K562 (cell line): ENCODE results near the gene OTOP1. TPM values are rescaled to one million over a fixed set of nuclear protein-coding genes. Genes with fewer than 3 reads are reported as not detected.

Experiments
- ATAC-seq: fragments of 200-7000 bp; cut with Tn5 transposase; 3 replicates; pipeline ENCODE4 v1.9.1; 2020; ENCODE audit warnings: moderate library complexity
- BruUV-seq: library from RNA; stranded (reverse); fragments of 400-500 nt; replicated peaks from 2 replicates; lab custom pipeline; 2021; lab: Mats Ljungman, UMichigan
- CTCF ChIA-PET: fragments of 300-600 bp; formaldehyde crosslinking; extraction: SDS; loops from one replicate; lab custom pipeline; 2021; ENCODE audit warnings: low intra/inter-chr PET ratio; lab: Yijun Ruan, JAX
- POLR2A ChIA-PET: fragments of 300-600, 350-650 bp; sonication (Branson Sonifier 250); formaldehyde crosslinking; extraction: SDS; loops from one replicate; lab custom pipeline; 2021; ENCODE audit warnings: antibody characterized with exemption, inconsistent platforms; lab: Yijun Ruan, JAX
- DNase-seq, 4 experiments: peaks; one replicate each; pipeline versions ENCODE4 v3.0.0 to v3.0.0-alpha.2; 2011 to 2018; ENCODE audit warnings: low spot score in 3 of 4, mixed read lengths in 3 of 4; ENCODE audit errors: extremely low read depth in 1 of 4
- FAIRE-seq: peaks from 2 replicates; lab custom pipeline; 2011; peaks lifted over from hg19 to GRCh38; lab: Jason Lieb, UNC
- H2AFZ ChIP-seq: 2 replicates; pipeline ENCODE4 v1.6.0; 2011; ENCODE audit warnings: low read depth, low read length, control low read depth, inconsistent platforms
- H3K27ac ChIP-seq: fragments of 200-600 bp; 3 replicates; pipeline ENCODE4 v1.8.0; 2011; ENCODE audit warnings: low read depth, mild to moderate bottlenecking, control low read depth, inconsistent platforms, low read length, moderate library complexity, mixed read lengths; ENCODE audit errors: extremely low read depth
- H3K27me3 ChIP-seq, 2 experiments: fragments of 300-600 bp in 1 of 2; 2 replicates in 1 of 2; 3 replicates in 1 of 2; pipeline versions ENCODE4 v1.6.0 to v1.8.0; 2011; ENCODE audit warnings: inconsistent platforms in 2 of 2, low read length in 2 of 2, mild to moderate bottlenecking in 1 of 2, mixed read lengths in 1 of 2, moderate library complexity in 1 of 2; ENCODE audit not compliant: control insufficient read depth in 2 of 2, insufficient read depth in 2 of 2
- H3K36me3 ChIP-seq: fragments of 300-600 bp; 3 replicates; pipeline ENCODE4 v1.8.0; 2011; ENCODE audit warnings: mild to moderate bottlenecking, low read length, inconsistent platforms; ENCODE audit not compliant: control insufficient read depth, insufficient read depth
- H3K4me1 ChIP-seq, 2 experiments: fragments of 200-600 bp in 1 of 2; replicated peaks in 1 of 2; 2 replicates in 1 of 2; 3 replicates in 1 of 2; pipeline versions ENCODE4 v1.5.1 to v1.8.0; 2011; ENCODE audit warnings: inconsistent platforms in 2 of 2, low read length in 2 of 2, mild to moderate bottlenecking in 1 of 2, mixed read lengths in 1 of 2, moderate library complexity in 1 of 2; ENCODE audit not compliant: control insufficient read depth in 2 of 2, insufficient read depth in 2 of 2
- H3K4me2 ChIP-seq: 2 replicates; pipeline ENCODE4 v1.6.1; 2011; ENCODE audit warnings: low read length, control low read depth, inconsistent platforms, mixed read lengths; ENCODE audit not compliant: insufficient read depth
- H3K4me3 ChIP-seq: fragments of 200-600 bp; sonication (generic), shearing (Covaris generic); 2 replicates; pipeline ENCODE4 v1.5.1; 2016; ENCODE audit warnings: control low read depth, inconsistent platforms
- H3K79me2 ChIP-seq: fragments of 200-600 bp; 3 replicates; pipeline ENCODE4 v1.8.0; 2011; ENCODE audit warnings: low read length, inconsistent platforms; ENCODE audit not compliant: control insufficient read depth, insufficient read depth
- H3K9ac ChIP-seq, 2 experiments: 2 replicates each; pipeline versions ENCODE4 v1.6.0 to v1.6.1; 2011; ENCODE audit warnings: low read depth in 2 of 2, low read length in 2 of 2, control low read depth in 1 of 2, inconsistent platforms in 1 of 2, mild to moderate bottlenecking in 1 of 2, mixed read lengths in 1 of 2; ENCODE audit not compliant: insufficient read depth in 1 of 2
- H3K9me1 ChIP-seq: one replicate; pipeline ENCODE4 v1.6.0; 2011; ENCODE audit warnings: inconsistent platforms, mild to moderate bottlenecking, low read length, moderate library complexity; ENCODE audit not compliant: control insufficient read depth, insufficient read depth
- H3K9me3 ChIP-seq: replicated peaks from 2 replicates; pipeline ENCODE4 v1.5.1; 2011; ENCODE audit warnings: low read depth, low read length, inconsistent platforms; ENCODE audit not compliant: control insufficient read depth, insufficient read depth
- H4K20me1 ChIP-seq: replicated peaks from 2 replicates; pipeline ENCODE4 v1.6.1; 2011; ENCODE audit warnings: low read length, inconsistent platforms, mixed read lengths; ENCODE audit not compliant: control insufficient read depth, insufficient read depth
- AFF1 ChIP-seq, 2 experiments: fragments of 450-650 bp; IDR thresholded peaks; 2 replicates each; pipeline ENCODE4 v1.6.1; 2018; ENCODE audit warnings: mild to moderate bottlenecking in 2 of 2, low read depth in 1 of 2; ENCODE audit not compliant: partially characterized antibody in 2 of 2
- BDP1 ChIP-seq: IDR thresholded peaks from 3 replicates; pipeline ENCODE4 v1.6.1; 2011; ENCODE audit not compliant: insufficient read length, insufficient read depth
- FOXJ2 ChIP-seq: fragments of 200-800 bp; sonication (Bioruptor generic); IDR thresholded peaks from 2 replicates; pipeline ENCODE4 v1.6.1; 2016; ENCODE audit warnings: missing genetic modification characterization, missing compliant biosample characterization
- HMGN3 ChIP-seq: IDR thresholded peaks from 2 replicates; pipeline ENCODE4 v1.6.1; 2011; ENCODE audit warnings: borderline replicate concordance, low read depth, mild to moderate bottlenecking, mixed read lengths, low read length; ENCODE audit not compliant: insufficient read length; ENCODE audit errors: extremely low read depth
- KDM4B ChIP-seq, 2 experiments: fragments of 450-650 bp in 1 of 2; sonication (generic) in 1 of 2; IDR thresholded peaks; 2 replicates each; pipeline ENCODE4 v1.6.1; 2016 to 2017; ENCODE audit warnings: borderline replicate concordance in 2 of 2, antibody characterized with exemption in 1 of 2, low read depth in 1 of 2, mild to moderate bottlenecking in 1 of 2
- NR2C2 ChIP-seq, 2 experiments: fragments of 200-800 bp in 1 of 2; sonication (Bioruptor generic) in 1 of 2; sonication (generic) in 1 of 2; formaldehyde crosslinking in 1 of 2; IDR thresholded peaks; 2 replicates each; pipeline versions ENCODE4 v1.6.1 to v1.8.0; 2016 to 2022; ENCODE audit warnings: mild to moderate bottlenecking in 1 of 2, missing compliant biosample characterization in 1 of 2, missing genetic modification characterization in 1 of 2, missing genetic modification reagents in 1 of 2
- PPARD ChIP-seq: fragments of 250-450 bp; sonication (Bioruptor Pico); IDR thresholded peaks from 2 replicates; pipeline ENCODE4 v1.8.0; 2022; ENCODE audit warnings: inconsistent platforms, mild to moderate bottlenecking, moderate library complexity
- RREB1 ChIP-seq: fragments of 250-450 bp; sonication (Bioruptor Pico); IDR thresholded peaks from 2 replicates; pipeline ENCODE4 v1.4.0; 2020
- SLC30A9 ChIP-seq: fragments of 250-450 bp; sonication (Bioruptor Pico); IDR thresholded peaks from 2 replicates; pipeline ENCODE4 v1.8.0; 2022; ENCODE audit warnings: mild to moderate bottlenecking, moderate library complexity
- SMARCC2 ChIP-seq: fragments of 450-650 bp; IDR thresholded peaks from 2 replicates; pipeline ENCODE4 v1.6.1; 2017; ENCODE audit warnings: antibody characterized with exemption, moderate library complexity, mild to moderate bottlenecking, low read depth
- TSC22D4 ChIP-seq: fragments of 450-650 bp; IDR thresholded peaks from 2 replicates; pipeline ENCODE4 v1.6.1; 2016; ENCODE audit warnings: missing genetic modification characterization, missing biosample characterization, control low read depth
- ZNF764 ChIP-seq: fragments of 250-450 bp; sonication (Bioruptor Pico); IDR thresholded peaks from 2 replicates; pipeline ENCODE4 v1.4.0; 2020; ENCODE audit warnings: low read depth, mild to moderate bottlenecking, moderate library complexity
- WGBS: fragments of 100-300 bp; shearing (Covaris generic); methylation state at CpG from one replicate; pipeline ENCODE4 v1.1.6; 2016; ENCODE audit warnings: low coverage, mixed read lengths; ENCODE audit not compliant: insufficient coverage; ENCODE audit errors: missing lambda C conversion rate; 5-methylcytosine and 5-hydroxymethylcytosine counted together
- in situ Hi-C: fragments of 300-500 bp; cut with MboI; formaldehyde crosslinking; loops from 4 replicates; pipeline ENCODE4 v1.15.0; 2018; ENCODE audit warnings: inconsistent platforms, mixed read lengths
- intact Hi-C: fragments of 100-400 bp; cut with micrococcal nuclease; formaldehyde crosslinking; loops from 2 replicates; pipeline ENCODE4 v1.14.2; 2022
- polyA plus RNA-seq, 8 experiments: library from polyadenylated mRNA; depleted of rRNA in 4 of 8; stranded (reverse) in 5 of 8; unstranded in 3 of 8; fragments of >200 nt; fragmentation: Nextera tagmentation in 2 of 8; fragmentation: Illumina TruSeq in 1 of 8; extraction: Ambion mirVana in 2 of 8; extraction: Trizol in 1 of 8; gene quantifications; 2 replicates each; pipeline versions ENCODE4 v1.2.1 to v1.2.3, GENCODE V29; 2011 to 2014; ENCODE audit warnings: inconsistent platforms in 1 of 8, missing spikeins in 1 of 8
- total RNA-seq, 7 experiments: library from RNA; depleted of rRNA in 6 of 7; stranded (reverse); fragments of >200 nt in 6 of 7; fragmentation: Illumina TruSeq in 2 of 7; extraction: Trizol in 2 of 7; gene quantifications; 2 replicates each; pipeline versions ENCODE4 v1.2.1 to v1.2.3, GENCODE V29; 2011 to 2021; ENCODE audit warnings: low replicate concordance in 1 of 7

OTOP1 gene
- total and polyA plus RNA-seq, 9 of the 15 experiments (the other 6 are each of a cell fraction or from before 2014, with no cell fraction given) = not detected

- no peak for FAIRE-seq
- intact Hi-C loops = loop anchor here (10.0 kb wide), 1 partner anchor 180 kb away; no protein-coding TSS in a partner anchor
- no peak for TF ChIP-seq NR2C2 (CRISPR knock-in tag; IDR thresholded peaks at IDR 0.05)
- no peak for TF ChIP-seq NR2C2 (tag; IDR thresholded peaks at IDR 0.05)
- TF ChIP-seq ZNF764 = no peak
- TF ChIP-seq BDP1 = no peak
- no peak for TF ChIP-seq SMARCC2
- TF ChIP-seq KDM4B (IDR thresholded peaks at IDR 0.05; ENCODE audit: borderline replicate concordance in 2 of 2, low read depth in 1 of 2) = no peak
- TF ChIP-seq RREB1 (CRISPR knock-in tag) = no peak
- TF ChIP-seq HMGN3 = no peak
- TF ChIP-seq SLC30A9 = no peak
- TF ChIP-seq AFF1 (IDR thresholded peaks at IDR 0.05; ENCODE audit: low read depth in 1 of 2, partially characterized antibody in 2 of 2) = no peak
- TF ChIP-seq PPARD = no peak
- no peak for TF ChIP-seq FOXJ2
- TF ChIP-seq TSC22D4 = no peak
These were observed 27.9 kb upstream of the OTOP1 start for GRCh38 chr4:4254666-4255065.

More at GRCh38 chr4:4254666-4255065, 27.9 kb upstream of the OTOP1 start:
- WGBS = 7% methylated on average over 6 of the region's 6 CpGs
- DNase-seq (no peak), ATAC-seq (no peak)
- Histone ChIP-seq H3K9me3 (no peaks in the 10 kb centered on the region), H3K9me1 (no peaks in the 10 kb centered on the region), H3K79me2 (no peaks in the 10 kb centered on the region), H3K9ac (no peak overlapping the region), H3K4me2 (no peak overlapping the region), H3K4me1 (no peaks in the 10 kb centered on the region), H3K27me3 (peaks cover 22 to 33% of the 10 kb centered on the region in 2 experiments), H3K36me3 (no peaks in the 10 kb centered on the region), H3K4me3 (no peak overlapping the region), H4K20me1 (no peaks in the 10 kb centered on the region), H3K27ac (no peak overlapping the region), H2AFZ (no peak overlapping the region)
- CTCF ChIA-PET = no interaction called here
- no TSS peak for BruUV-seq
- in situ Hi-C loops = loop anchor here (5.0 kb wide), 1 partner anchor 83 kb away; no protein-coding TSS in a partner anchor
- POLR2A ChIA-PET = interaction anchor here (0.6 kb wide), 2 partner anchors 208 to 1788 kb away, joined by 3 to 4 read pairs; no protein-coding TSS in a partner anchor
